Activated T-cell treated with anti-CD3 and anti-CD28 coated beads, Interleukin-2, amount 50 U/mL, for 24 hours (primary cell): ENCODE measurements around the gene SPINT2.
A peak's percentile ranks its signal among the peaks of the same experiment; 100 is the strongest.

Experiments used
- DNase-seq: peaks from one replicate; pipeline ENCODE4 v3.0.0-alpha.2; 2020
- H3K27ac Mint-ChIP-seq: 2 replicates; pipeline ENCODE4 v1.8.0; 2020; ENCODE audit warnings: mild to moderate bottlenecking, mixed read lengths
- H3K27me3 Mint-ChIP-seq: 2 replicates; pipeline ENCODE4 v1.8.0; 2020; ENCODE audit warnings: mixed read lengths
- H3K36me3 Mint-ChIP-seq: 2 replicates; pipeline ENCODE4 v1.8.0; 2020; ENCODE audit warnings: low read depth, mixed read lengths
- H3K4me1 Mint-ChIP-seq: 2 replicates; pipeline ENCODE4 v1.8.0; 2020; ENCODE audit warnings: low read depth, mixed read lengths
- H3K4me3 Mint-ChIP-seq: 2 replicates; pipeline ENCODE4 v1.8.0; 2020; ENCODE audit warnings: mild to moderate bottlenecking, moderate library complexity, mixed read lengths
- H3K9me3 Mint-ChIP-seq: 2 replicates; pipeline ENCODE4 v1.8.0; 2020; ENCODE audit warnings: mixed read lengths

SPINT2 gene

GRCh38 chr19:38307597-38307996 lies 43.2 kb downstream of the SPINT2 start:
- Mint-ChIP-seq H3K4me3 (no peak overlapping the region), H3K27me3 (no peaks in the 10 kb centered on the region), H3K36me3 (peaks cover 43% of the 10 kb centered on the region), H3K4me1 (peaks cover 4% of the 10 kb centered on the region), H3K9me3 (no peaks in the 10 kb centered on the region), H3K27ac (no peak overlapping the region)
- DNase-seq = no peak

- H3K9me3 Mint-ChIP-seq = no peaks in the 10 kb centered on the region
- H3K4me3 Mint-ChIP-seq = no peak overlapping the region
- peaks cover 43% of the 10 kb centered on the region for H3K36me3 Mint-ChIP-seq
- no peak overlapping the region for H3K27ac Mint-ChIP-seq
- H3K4me1 Mint-ChIP-seq = peaks cover 5% of the 10 kb centered on the region
- no peaks in the 10 kb centered on the region for H3K27me3 Mint-ChIP-seq
- no peak for DNase-seq
Measured at GRCh38 chr19:38308006-38308766, 43.8 kb downstream of the SPINT2 start.

GRCh38 chr19:38308926-38309614 lies 44.7 kb downstream of the SPINT2 start:
- Mint-ChIP-seq H3K9me3 (no peaks in the 10 kb centered on the region), H3K27me3 (no peaks in the 10 kb centered on the region), H3K27ac (no peak overlapping the region), H3K36me3 (peaks cover 42% of the 10 kb centered on the region), H3K4me3 (no peak overlapping the region), H3K4me1 (peaks cover 9% of the 10 kb centered on the region)
- DNase-seq = no peak

GRCh38 chr19:38309615-38310278 lies 45.4 kb downstream of the SPINT2 start:
- H3K27ac Mint-ChIP-seq = no peak overlapping the region
- no peaks in the 10 kb centered on the region for H3K9me3 Mint-ChIP-seq
- H3K27me3 Mint-ChIP-seq = no peaks in the 10 kb centered on the region
- H3K36me3 Mint-ChIP-seq = peaks cover 42% of the 10 kb centered on the region
- H3K4me1 Mint-ChIP-seq = peaks cover 11% of the 10 kb centered on the region
- DNase-seq = no peak
- H3K4me3 Mint-ChIP-seq = no peak overlapping the region

- Mint-ChIP-seq H3K9me3 (no peaks in the 10 kb centered on the region), H3K27me3 (no peaks in the 10 kb centered on the region), H3K4me1 (peaks cover 14% of the 10 kb centered on the region), H3K36me3 (peaks cover 44% of the 10 kb centered on the region), H3K4me3 (no peak overlapping the region), H3K27ac (no peak overlapping the region)
- DNase-seq = no peak
Measured at GRCh38 chr19:38310279-38310670, 45.9 kb downstream of the SPINT2 start.

- H3K27me3 Mint-ChIP-seq = no peaks in the 10 kb centered on the region
Measured at GRCh38 chr19:38310986-38311385, 46.6 kb downstream of the SPINT2 start.

GRCh38 chr19:38315657-38316476 lies 51.5 kb downstream of the SPINT2 start, which contains the start of gene YIF1B:
TSS of gene YIF1B (minus strand) at chr19:38315947. CDS start at chr19:38315917, 30 bp downstream.
- DNase-seq = peak; percentile 97
- H3K4me1 Mint-ChIP-seq = peaks cover 51% of the 10 kb centered on the region
- peaks cover 8% of the 10 kb centered on the region for H3K36me3 Mint-ChIP-seq
- H3K4me3 Mint-ChIP-seq = peak within 1 kb of the TSS; percentile 89
- no peaks in the 10 kb centered on the region for H3K9me3 Mint-ChIP-seq
- peak within 1 kb of the TSS; percentile 93 for H3K27ac Mint-ChIP-seq
- no peaks in the 10 kb centered on the region for H3K27me3 Mint-ChIP-seq

More at GRCh38 chr19:38310986-38311385, 46.6 kb downstream of the SPINT2 start:
- no peak for DNase-seq
- Mint-ChIP-seq H3K4me3 (no peak overlapping the region), H3K4me1 (peaks cover 16% of the 10 kb centered on the region), H3K27ac (no peak overlapping the region), H3K36me3 (peaks cover 39% of the 10 kb centered on the region), H3K9me3 (no peaks in the 10 kb centered on the region)

- Mint-ChIP-seq H3K36me3 (peaks cover 6% of the 10 kb centered on the region), H3K27ac (peak overlapping the region; percentile 92), H3K4me3 (peak overlapping the region; percentile 77), H3K9me3 (no peaks in the 10 kb centered on the region), H3K27me3 (no peaks in the 10 kb centered on the region), H3K4me1 (peaks cover 56% of the 10 kb centered on the region)
- DNase-seq = no peak
Measured at GRCh38 chr19:38316477-38317067, 52.2 kb downstream of the SPINT2 start.

GRCh38 chr19:38317104-38317612 lies 52.8 kb downstream of the SPINT2 start:
- Mint-ChIP-seq H3K4me3 (peak overlapping the region; percentile 77), H3K27ac (peak overlapping the region; percentile 92), H3K9me3 (no peaks in the 10 kb centered on the region), H3K36me3 (peaks cover 6% of the 10 kb centered on the region), H3K4me1 (peaks cover 62% of the 10 kb centered on the region), H3K27me3 (no peaks in the 10 kb centered on the region)
- DNase-seq = peak; percentile 51

- no peaks in the 10 kb centered on the region for H3K9me3 Mint-ChIP-seq
- H3K27ac Mint-ChIP-seq = no peak overlapping the region
- no peak for DNase-seq
- H3K4me1 Mint-ChIP-seq = peaks cover 59% of the 10 kb centered on the region
- peak overlapping the region; percentile 83 for H3K4me3 Mint-ChIP-seq
- peaks cover 9% of the 10 kb centered on the region for H3K36me3 Mint-ChIP-seq
- H3K27me3 Mint-ChIP-seq = no peaks in the 10 kb centered on the region
Measured at GRCh38 chr19:38318660-38319059, 54.3 kb downstream of the SPINT2 start.

- H3K27me3 Mint-ChIP-seq = no peaks in the 10 kb centered on the region
- peaks cover 11% of the 10 kb centered on the region for H3K36me3 Mint-ChIP-seq
- peak within 1 kb of the TSS; percentile 66 for H3K27ac Mint-ChIP-seq
- peak; percentile 75 for DNase-seq
- peaks cover 57% of the 10 kb centered on the region for H3K4me1 Mint-ChIP-seq
- H3K4me3 Mint-ChIP-seq = peak within 1 kb of the TSS; percentile 83
- no peaks in the 10 kb centered on the region for H3K9me3 Mint-ChIP-seq
Measured at GRCh38 chr19:38319421-38320258, 55.3 kb downstream of the SPINT2 start, which contains the start of gene KCNK6. TSS of gene KCNK6 (plus strand) at chr19:38319845. CDS start at chr19:38319951, 106 bp downstream.

GRCh38 chr19:38320969-38321339 lies 56.6 kb downstream of the SPINT2 start:
- DNase-seq = no peak
- Mint-ChIP-seq H3K4me3 (peak overlapping the region; percentile 83), H3K27me3 (no peaks in the 10 kb centered on the region), H3K9me3 (no peaks in the 10 kb centered on the region), H3K4me1 (peaks cover 52% of the 10 kb centered on the region), H3K36me3 (peaks cover 18% of the 10 kb centered on the region), H3K27ac (no peak overlapping the region)

- Mint-ChIP-seq H3K9me3 (no peaks in the 10 kb centered on the region), H3K27me3 (no peaks in the 10 kb centered on the region), H3K4me1 (peaks cover 44% of the 10 kb centered on the region), H3K27ac (no peak overlapping the region), H3K4me3 (peak overlapping the region; percentile 16), H3K36me3 (peaks cover 25% of the 10 kb centered on the region)
- DNase-seq = no peak
Measured at GRCh38 chr19:38321646-38322196, 57.3 kb downstream of the SPINT2 start.
